Measurements from ENCODE around the gene ZNF385D. TPM values are rescaled to one million over a fixed set of nuclear protein-coding genes. Genes with fewer than 3 reads are reported as not detected.

The ZNF385D gene
- total RNA-seq, 1 donor from 2014 or later = 13.5 TPM

DNA sequence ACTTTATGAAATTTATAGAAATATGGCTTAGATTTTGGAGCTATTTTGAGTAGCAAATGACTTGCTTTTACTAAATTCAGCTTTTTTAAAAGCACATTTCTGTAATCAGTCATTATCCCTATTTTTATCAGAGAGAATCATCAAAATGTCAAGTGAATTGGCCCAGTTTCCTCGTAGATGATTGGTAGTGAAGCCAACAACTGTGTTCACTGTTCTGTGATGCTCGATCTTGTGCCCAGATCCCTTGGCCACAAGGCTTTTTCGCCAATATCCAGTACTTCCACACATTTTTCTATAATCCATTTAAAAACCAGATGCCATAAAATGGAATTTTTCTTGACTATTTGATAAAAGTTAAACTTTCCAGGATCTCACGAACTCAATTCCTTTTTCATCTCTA is 336.5 kb downstream of the ZNF385D start:
- Histone ChIP-seq H3K9me3 (no peaks in the 10 kb centered on the region), H3K27ac (no peak overlapping the region), H3K4me3 (no peak overlapping the region), H3K36me3 (no peaks in the 10 kb centered on the region), H3K27me3 (no peaks in the 10 kb centered on the region), H3K4me1 (no peaks in the 10 kb centered on the region)
- intact Hi-C loops (cut with DNase I) = no loop called here
- DNase-seq (ENCODE audit: extremely low spot score in 2 of 2) = no peak
- TF ChIP-seq POLR2A (IDR thresholded peaks at IDR 0.05) = no peak
- no peak for TF ChIP-seq CTCF (IDR thresholded peaks at IDR 0.05)
- no peak for TF ChIP-seq POLR2AphosphoS5 (IDR thresholded peaks at IDR 0.05; ENCODE audit: insufficient read depth in 1 of 2, low read depth in 1 of 2)

- Histone ChIP-seq H3K27ac (no peak overlapping the region), H3K27me3 (no peaks in the 10 kb centered on the region), H3K4me1 (no peaks in the 10 kb centered on the region), H3K36me3 (no peaks in the 10 kb centered on the region), H3K9me3 (no peaks in the 10 kb centered on the region), H3K4me3 (no peak overlapping the region)
- DNase-seq (ENCODE audit: extremely low spot score in 2 of 2) = no peak
- intact Hi-C loops (cut with DNase I) = no loop called here
- TF ChIP-seq CTCF (IDR thresholded peaks at IDR 0.05) (no peak), POLR2AphosphoS5 (IDR thresholded peaks at IDR 0.05; ENCODE audit: insufficient read depth in 1 of 2, low read depth in 1 of 2) (no peak), POLR2A (IDR thresholded peaks at IDR 0.05) (no peak)
Measured at GRCh38 chr3:21411058-21411457, 340.0 kb downstream of the ZNF385D start.

DNA sequence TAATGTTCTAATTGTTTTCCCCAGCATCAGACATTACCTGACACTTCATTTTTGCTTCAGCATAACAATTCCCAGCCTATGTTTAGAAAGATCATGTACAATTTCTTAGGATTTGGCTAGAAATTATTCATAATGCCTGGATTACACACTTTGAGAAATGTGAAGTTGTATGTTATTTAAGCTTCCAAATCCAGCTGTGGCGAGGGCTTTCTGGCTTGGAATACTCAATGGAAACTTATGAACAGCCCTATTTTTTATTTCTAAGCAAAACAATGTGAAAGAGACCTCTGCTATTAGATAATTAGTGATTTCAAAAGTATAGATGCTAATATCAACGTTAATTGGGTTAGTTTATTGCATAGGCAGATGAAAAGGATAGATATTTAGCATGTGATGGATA is 341.6 kb downstream of the ZNF385D start:
- no peak for DNase-seq (ENCODE audit: extremely low spot score in 2 of 2)
- Histone ChIP-seq H3K4me3 (no peak overlapping the region), H3K4me1 (no peaks in the 10 kb centered on the region), H3K27ac (no peak overlapping the region), H3K27me3 (no peaks in the 10 kb centered on the region), H3K9me3 (no peaks in the 10 kb centered on the region), H3K36me3 (no peaks in the 10 kb centered on the region)
- TF ChIP-seq CTCF (IDR thresholded peaks at IDR 0.05) (no peak), POLR2A (IDR thresholded peaks at IDR 0.05) (no peak)
- intact Hi-C loops (cut with DNase I) = no loop called here

GRCh38 chr3:21407743-21408142 is 343.3 kb downstream of the ZNF385D start:
- no peaks in the 10 kb centered on the region for H3K9me3 ChIP-seq
- H3K27me3 ChIP-seq = no peaks in the 10 kb centered on the region
- H3K4me3 ChIP-seq = no peak overlapping the region
- no peak for DNase-seq (ENCODE audit: extremely low spot score in 2 of 2)
- no peaks in the 10 kb centered on the region for H3K4me1 ChIP-seq
- TF ChIP-seq CTCF (IDR thresholded peaks at IDR 0.05) (no peak), POLR2A (IDR thresholded peaks at IDR 0.05) (no peak), POLR2AphosphoS5 (IDR thresholded peaks at IDR 0.05; ENCODE audit: insufficient read depth in 1 of 2, low read depth in 1 of 2) (no peak)
- H3K27ac ChIP-seq = no peak overlapping the region
- no peaks in the 10 kb centered on the region for H3K36me3 ChIP-seq
- intact Hi-C loops (cut with DNase I) = no loop called here

GRCh38 chr3:21405671-21406667 is 345.0 kb downstream of the ZNF385D start:
- H3K4me3 ChIP-seq = no peak overlapping the region

More at GRCh38 chr3:21405671-21406667, 345.0 kb downstream of the ZNF385D start:
- no peak for DNase-seq (ENCODE audit: extremely low spot score in 2 of 2)
- Histone ChIP-seq H3K27ac (no peak overlapping the region), H3K9me3 (no peaks in the 10 kb centered on the region), H3K36me3 (no peaks in the 10 kb centered on the region), H3K27me3 (no peaks in the 10 kb centered on the region), H3K4me1 (no peaks in the 10 kb centered on the region)
- intact Hi-C loops (cut with DNase I) = no loop called here
- TF ChIP-seq POLR2A (IDR thresholded peaks at IDR 0.05) = no peak
- no peak for TF ChIP-seq POLR2AphosphoS5 (IDR thresholded peaks at IDR 0.05; ENCODE audit: insufficient read depth in 1 of 2, low read depth in 1 of 2)
- no peak for TF ChIP-seq CTCF (IDR thresholded peaks at IDR 0.05)
